ENCODE measurements around the gene TALDO1.

DNA sequence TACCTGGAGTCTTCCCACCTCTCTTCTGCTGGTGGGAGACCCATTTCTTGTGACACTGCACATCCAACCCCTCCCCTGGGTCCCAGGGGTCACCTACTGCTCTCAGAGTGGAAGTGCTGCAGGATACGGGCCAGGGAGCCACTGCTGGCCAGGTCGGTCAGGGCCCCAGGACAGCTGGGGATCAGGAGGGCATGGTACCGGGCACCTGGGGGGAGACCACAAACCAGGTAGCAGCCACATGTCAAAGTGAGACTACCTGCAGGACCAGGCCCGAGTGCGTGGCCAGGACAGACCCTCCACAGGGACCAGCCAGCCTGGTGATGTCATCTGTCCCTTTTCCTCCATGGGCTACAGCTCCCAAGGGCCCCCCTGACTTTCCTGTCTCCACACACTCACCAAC, 26.2 kb downstream of the TALDO1 start:
- no peak for TF ChIP-seq POLR2AphosphoS5 (IDR thresholded peaks at IDR 0.05)
- TF ChIP-seq, protein P1, sequence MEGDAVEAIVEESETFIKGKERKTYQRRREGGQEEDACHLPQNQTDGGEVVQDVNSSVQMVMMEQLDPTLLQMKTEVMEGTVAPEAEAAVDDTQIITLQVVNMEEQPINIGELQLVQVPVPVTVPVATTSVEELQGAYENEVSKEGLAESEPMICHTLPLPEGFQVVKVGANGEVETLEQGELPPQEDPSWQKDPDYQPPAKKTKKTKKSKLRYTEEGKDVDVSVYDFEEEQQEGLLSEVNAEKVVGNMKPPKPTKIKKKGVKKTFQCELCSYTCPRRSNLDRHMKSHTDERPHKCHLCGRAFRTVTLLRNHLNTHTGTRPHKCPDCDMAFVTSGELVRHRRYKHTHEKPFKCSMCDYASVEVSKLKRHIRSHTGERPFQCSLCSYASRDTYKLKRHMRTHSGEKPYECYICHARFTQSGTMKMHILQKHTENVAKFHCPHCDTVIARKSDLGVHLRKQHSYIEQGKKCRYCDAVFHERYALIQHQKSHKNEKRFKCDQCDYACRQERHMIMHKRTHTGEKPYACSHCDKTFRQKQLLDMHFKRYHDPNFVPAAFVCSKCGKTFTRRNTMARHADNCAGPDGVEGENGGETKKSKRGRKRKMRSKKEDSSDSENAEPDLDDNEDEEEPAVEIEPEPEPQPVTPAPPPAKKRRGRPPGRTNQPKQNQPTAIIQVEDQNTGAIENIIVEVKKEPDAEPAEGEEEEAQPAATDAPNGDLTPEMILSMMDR (IDR thresholded peaks at IDR 0.05) = no peak

All from prostate gland (tissue), 2 donors.